ENCODE results near the gene RPS5. TPM values are rescaled to one million over a fixed set of nuclear protein-coding genes. Genes with fewer than 3 reads are reported as not detected.

Gene RPS5
- polyA plus RNA-seq, 2 of the 4 experiments (the other 2 are of a cell fraction) = 2,123 to 2,475 TPM

DNA sequence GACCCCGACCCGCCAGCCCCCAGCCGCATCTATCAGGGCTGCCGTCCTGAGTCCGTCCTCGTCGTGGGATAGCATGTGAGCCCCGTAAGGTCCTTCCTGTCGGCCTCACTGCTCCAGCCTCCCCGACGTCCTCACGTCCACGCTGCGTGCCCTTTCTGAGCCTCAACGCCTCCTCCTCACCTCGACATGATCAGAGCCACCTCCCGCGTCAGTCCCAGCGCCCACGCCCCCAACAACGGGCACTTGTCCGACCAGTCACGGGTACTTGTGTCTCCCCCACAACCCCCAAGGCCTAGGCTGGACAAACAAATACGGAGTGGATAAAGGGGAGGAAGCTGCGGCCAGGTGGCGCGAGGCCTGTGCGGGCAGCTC is 25.2 kb upstream of the RPS5 start:
- FAIRE-seq (peak; percentile 32), DNase-seq (ENCODE audit: low read depth in 1 of 2, low spot score in 1 of 2) (peak; percentile 82 to 87), ATAC-seq (peak; percentile 59 to 64)
- 14% methylated on average over 28 of the region's 28 CpGs for WGBS (ENCODE audit: missing lambda C conversion rate)
- H3K4me1 ChIP-seq = peaks cover 7% of the 10 kb centered on the region; the same call in 1 of the 3 replicates
- peak overlapping the region; percentile 88 for H3K4me2 ChIP-seq
- H3K9me3 ChIP-seq = peaks cover 3% of the 10 kb centered on the region; the same call in 1 of the 3 replicates
- POLR2A ChIA-PET = interaction anchor here (0.7 to 3.4 kb wide), 33 partner anchors 9 to 884 kb away, joined by 3 to 43 read pairs (median 8); partner anchors contain the start of genes A1BG, ERVK3-1, RPS5 and TRIM28
- CTCF ChIA-PET = interaction anchor here (0.6 to 3.0 kb wide), 9 partner anchors 9 to 158 kb away, joined by 3 to 10 read pairs (median 3); partner anchors contain the start of genes A1BG and ZBTB45
- peak overlapping the region; percentile 58 for H3K4me3 ChIP-seq
- H3K27ac ChIP-seq = peak overlapping the region; percentile 82 to 88
- TF ChIP-seq CHD2 (IDR thresholded peaks at IDR 0.05; ENCODE audit: low read length, partially characterized antibody) (no peak), POLR2AphosphoS2 (conservative IDR thresholded peaks at IDR 0.05; ENCODE audit: low read length) (no peak), MYC (IDR thresholded peaks at IDR 0.05; ENCODE audit: borderline replicate concordance, low read length) (no peak; the same call in 1 of the 2 replicates), HOXB5 (CRISPR knock-in tag; IDR thresholded peaks at IDR 0.05) (no peak; the same call in 1 of the 2 replicates), EHF (CRISPR knock-in tag; IDR thresholded peaks at IDR 0.05) (no peak; the same call in 1 of the 2 replicates), ZC3H11A (IDR thresholded peaks at IDR 0.05) (no peak), JUN (IDR thresholded peaks at IDR 0.05) (no peak), MAFK (IDR thresholded peaks at IDR 0.05; ENCODE audit: partially characterized antibody) (no peak), FOSL2 (IDR thresholded peaks at IDR 0.05) (no peak), FOSL2 (CRISPR knock-in tag; IDR thresholded peaks at IDR 0.05) (no peak), RAD21 (conservative IDR thresholded peaks at IDR 0.05 in 1 of 2, IDR thresholded peaks at IDR 0.05 in 1 of 2) (no peak), ZSCAN20 (CRISPR knock-in tag; IDR thresholded peaks at IDR 0.05) (no peak), RARB (CRISPR knock-in tag; IDR thresholded peaks at IDR 0.05) (0 out of 2 replicates have a peak, but pooled peaks have one; percentile 53), KDM1A (IDR thresholded peaks at IDR 0.05; ENCODE audit: low read depth) (no peak), HDAC2 (IDR thresholded peaks at IDR 0.05) (no peak), PHF8 (IDR thresholded peaks at IDR 0.05; ENCODE audit: borderline replicate concordance, low read depth) (no peak), RFX5 (IDR thresholded peaks at IDR 0.05) (no peak), ESRRA (IDR thresholded peaks at IDR 0.05; ENCODE audit: borderline replicate concordance, low read length) (no peak), EP300 (IDR thresholded peaks at IDR 0.05) (no peak), KDM5A (IDR thresholded peaks at IDR 0.05) (no peak), CBX2 (IDR thresholded peaks at IDR 0.05; ENCODE audit: borderline replicate concordance, low read depth) (no peak), RCOR1 (IDR thresholded peaks at IDR 0.05; ENCODE audit: low read depth, low read length) (no peak), EHMT2 (IDR thresholded peaks at IDR 0.05; ENCODE audit: low read depth) (no peak), TFCP2L1 (CRISPR knock-in tag; IDR thresholded peaks at IDR 0.05) (no peak), RNF2 (IDR thresholded peaks at IDR 0.05; ENCODE audit: borderline replicate concordance, low read depth) (no peak)
- TF ChIP-seq, protein P1, sequence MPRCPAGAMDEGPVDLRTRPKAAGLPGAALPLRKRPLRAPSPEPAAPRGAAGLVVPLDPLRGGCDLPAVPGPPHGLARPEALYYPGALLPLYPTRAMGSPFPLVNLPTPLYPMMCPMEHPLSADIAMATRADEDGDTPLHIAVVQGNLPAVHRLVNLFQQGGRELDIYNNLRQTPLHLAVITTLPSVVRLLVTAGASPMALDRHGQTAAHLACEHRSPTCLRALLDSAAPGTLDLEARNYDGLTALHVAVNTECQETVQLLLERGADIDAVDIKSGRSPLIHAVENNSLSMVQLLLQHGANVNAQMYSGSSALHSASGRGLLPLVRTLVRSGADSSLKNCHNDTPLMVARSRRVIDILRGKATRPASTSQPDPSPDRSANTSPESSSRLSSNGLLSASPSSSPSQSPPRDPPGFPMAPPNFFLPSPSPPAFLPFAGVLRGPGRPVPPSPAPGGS (IDR thresholded peaks at IDR 0.05) = no peak
- TF ChIP-seq, protein P2, sequence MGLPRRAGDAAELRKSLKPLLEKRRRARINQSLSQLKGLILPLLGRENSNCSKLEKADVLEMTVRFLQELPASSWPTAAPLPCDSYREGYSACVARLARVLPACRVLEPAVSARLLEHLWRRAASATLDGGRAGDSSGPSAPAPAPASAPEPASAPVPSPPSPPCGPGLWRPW (IDR thresholded peaks at IDR 0.05) = no peak
- TF ChIP-seq, protein P3, sequence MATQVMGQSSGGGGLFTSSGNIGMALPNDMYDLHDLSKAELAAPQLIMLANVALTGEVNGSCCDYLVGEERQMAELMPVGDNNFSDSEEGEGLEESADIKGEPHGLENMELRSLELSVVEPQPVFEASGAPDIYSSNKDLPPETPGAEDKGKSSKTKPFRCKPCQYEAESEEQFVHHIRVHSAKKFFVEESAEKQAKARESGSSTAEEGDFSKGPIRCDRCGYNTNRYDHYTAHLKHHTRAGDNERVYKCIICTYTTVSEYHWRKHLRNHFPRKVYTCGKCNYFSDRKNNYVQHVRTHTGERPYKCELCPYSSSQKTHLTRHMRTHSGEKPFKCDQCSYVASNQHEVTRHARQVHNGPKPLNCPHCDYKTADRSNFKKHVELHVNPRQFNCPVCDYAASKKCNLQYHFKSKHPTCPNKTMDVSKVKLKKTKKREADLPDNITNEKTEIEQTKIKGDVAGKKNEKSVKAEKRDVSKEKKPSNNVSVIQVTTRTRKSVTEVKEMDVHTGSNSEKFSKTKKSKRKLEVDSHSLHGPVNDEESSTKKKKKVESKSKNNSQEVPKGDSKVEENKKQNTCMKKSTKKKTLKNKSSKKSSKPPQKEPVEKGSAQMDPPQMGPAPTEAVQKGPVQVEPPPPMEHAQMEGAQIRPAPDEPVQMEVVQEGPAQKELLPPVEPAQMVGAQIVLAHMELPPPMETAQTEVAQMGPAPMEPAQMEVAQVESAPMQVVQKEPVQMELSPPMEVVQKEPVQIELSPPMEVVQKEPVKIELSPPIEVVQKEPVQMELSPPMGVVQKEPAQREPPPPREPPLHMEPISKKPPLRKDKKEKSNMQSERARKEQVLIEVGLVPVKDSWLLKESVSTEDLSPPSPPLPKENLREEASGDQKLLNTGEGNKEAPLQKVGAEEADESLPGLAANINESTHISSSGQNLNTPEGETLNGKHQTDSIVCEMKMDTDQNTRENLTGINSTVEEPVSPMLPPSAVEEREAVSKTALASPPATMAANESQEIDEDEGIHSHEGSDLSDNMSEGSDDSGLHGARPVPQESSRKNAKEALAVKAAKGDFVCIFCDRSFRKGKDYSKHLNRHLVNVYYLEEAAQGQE (IDR thresholded peaks at IDR 0.05) = peak; percentile 12; the same call in 1 of the 2 replicates
- TF ChIP-seq, protein P4, sequence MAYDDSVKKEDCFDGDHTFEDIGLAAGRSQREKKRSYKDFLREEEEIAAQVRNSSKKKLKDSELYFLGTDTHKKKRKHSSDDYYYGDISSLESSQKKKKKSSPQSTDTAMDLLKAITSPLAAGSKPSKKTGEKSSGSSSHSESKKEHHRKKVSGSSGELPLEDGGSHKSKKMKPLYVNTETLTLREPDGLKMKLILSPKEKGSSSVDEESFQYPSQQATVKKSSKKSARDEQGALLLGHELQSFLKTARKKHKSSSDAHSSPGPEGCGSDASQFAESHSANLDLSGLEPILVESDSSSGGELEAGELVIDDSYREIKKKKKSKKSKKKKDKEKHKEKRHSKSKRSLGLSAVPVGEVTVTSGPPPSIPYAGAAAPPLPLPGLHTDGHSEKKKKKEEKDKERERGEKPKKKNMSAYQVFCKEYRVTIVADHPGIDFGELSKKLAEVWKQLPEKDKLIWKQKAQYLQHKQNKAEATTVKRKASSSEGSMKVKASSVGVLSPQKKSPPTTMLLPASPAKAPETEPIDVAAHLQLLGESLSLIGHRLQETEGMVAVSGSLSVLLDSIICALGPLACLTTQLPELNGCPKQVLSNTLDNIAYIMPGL (CRISPR knock-in tag; IDR thresholded peaks at IDR 0.05; ENCODE audit: borderline replicate concordance) = no peak
- TF ChIP-seq, protein P5, sequence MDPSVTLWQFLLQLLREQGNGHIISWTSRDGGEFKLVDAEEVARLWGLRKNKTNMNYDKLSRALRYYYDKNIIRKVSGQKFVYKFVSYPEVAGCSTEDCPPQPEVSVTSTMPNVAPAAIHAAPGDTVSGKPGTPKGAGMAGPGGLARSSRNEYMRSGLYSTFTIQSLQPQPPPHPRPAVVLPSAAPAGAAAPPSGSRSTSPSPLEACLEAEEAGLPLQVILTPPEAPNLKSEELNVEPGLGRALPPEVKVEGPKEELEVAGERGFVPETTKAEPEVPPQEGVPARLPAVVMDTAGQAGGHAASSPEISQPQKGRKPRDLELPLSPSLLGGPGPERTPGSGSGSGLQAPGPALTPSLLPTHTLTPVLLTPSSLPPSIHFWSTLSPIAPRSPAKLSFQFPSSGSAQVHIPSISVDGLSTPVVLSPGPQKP (IDR thresholded peaks at IDR 0.05; ENCODE audit: low read depth, low read length) = no peak
- TF ChIP-seq, protein P6, sequence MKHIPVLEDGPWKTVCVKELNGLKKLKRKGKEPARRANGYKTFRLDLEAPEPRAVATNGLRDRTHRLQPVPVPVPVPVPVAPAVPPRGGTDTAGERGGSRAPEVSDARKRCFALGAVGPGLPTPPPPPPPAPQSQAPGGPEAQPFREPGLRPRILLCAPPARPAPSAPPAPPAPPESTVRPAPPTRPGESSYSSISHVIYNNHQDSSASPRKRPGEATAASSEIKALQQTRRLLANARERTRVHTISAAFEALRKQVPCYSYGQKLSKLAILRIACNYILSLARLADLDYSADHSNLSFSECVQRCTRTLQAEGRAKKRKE (CRISPR knock-in tag; IDR thresholded peaks at IDR 0.05; ENCODE audit: low read depth) = peak; percentile 84; the same call in 1 of the 2 replicates

Measured in A549 (cell line).